Colonic mucosa (tissue), 4 donors: ENCODE results near the gene ELF4. TPM values are rescaled to one million over a fixed set of nuclear protein-coding genes. Genes with fewer than 3 reads are reported as not detected.

Experiments used
- DNase-seq: peaks from one replicate; pipeline ENCODE4 v3.0.0-alpha.2; 2020
- H3K27ac ChIP-seq: fragments of 200-600 bp; one replicate; pipeline ENCODE4 v1.8.0; 2021
- H3K27me3 ChIP-seq: fragments of 200-600 bp; one replicate; pipeline ENCODE4 v1.8.0; 2021
- H3K36me3 ChIP-seq: fragments of 200-600 bp; one replicate; pipeline ENCODE4 v1.8.0; 2021
- H3K4me1 ChIP-seq: fragments of 200-600 bp; one replicate; pipeline ENCODE4 v1.8.0; 2021; ENCODE audit warnings: mild to moderate bottlenecking
- H3K4me3 ChIP-seq: fragments of 200-600 bp; one replicate; pipeline ENCODE4 v1.8.0; 2021
- H3K9ac ChIP-seq, 2 donors: one replicate each; pipeline ENCODE4 v1.7.0; 2013; ENCODE audit warnings: control low read depth in 2 of 2, low read depth in 2 of 2, low read length in 2 of 2
- H3K9me3 ChIP-seq: fragments of 200-600 bp; one replicate; pipeline ENCODE4 v1.8.0; 2021
- CTCF ChIP-seq: fragments of 200-600 bp; IDR thresholded peaks from one replicate; pipeline ENCODE4 v1.8.0; 2022; ENCODE audit warnings: antibody characterized with exemption, mild to moderate bottlenecking
- intact Hi-C: fragments of 100-400 bp; cut with DNase I; formaldehyde crosslinking; loops from one replicate; pipeline ENCODE4 v1.14.1; 2022
- total RNA-seq, 2 donors: library from RNA; stranded (reverse); fragmentation: NEBNext Ultra II Directional in 1 of 2; extraction: Animal tissue kit (Norgen Biotek cat#: 25700) in 1 of 2; gene quantifications; one replicate each; pipeline ENCODE4 v1.2.1, GENCODE V29; 2021
- donor health status: healthy.
- donor health status: DM: no; HTN: no; CAD: no.
- donor health status: DM: no; HTN: no; CAD: no.

Gene ELF4
- total RNA-seq, 2 donors from 2014 or later: 30.6 to 42.4 TPM

GRCh38 chrX:130086447-130087206 lies 23.7 kb downstream of the ELF4 start:
- Histone ChIP-seq H3K9ac (peak overlapping the region; percentile 31 to 34), H3K4me1 (no peaks in the 10 kb centered on the region), H3K9me3 (no peaks in the 10 kb centered on the region), H3K36me3 (no peaks in the 10 kb centered on the region), H3K27me3 (no peaks in the 10 kb centered on the region), H3K27ac (peak overlapping the region; percentile 47), H3K4me3 (no peak overlapping the region)
- no peak for TF ChIP-seq CTCF
- no peak for DNase-seq
- intact Hi-C loops: no loop called here

- no peak overlapping the region for H3K9ac ChIP-seq
- H3K27me3 ChIP-seq: no peaks in the 10 kb centered on the region
- no peaks in the 10 kb centered on the region for H3K9me3 ChIP-seq
- H3K27ac ChIP-seq: peak overlapping the region; percentile 47
- H3K4me3 ChIP-seq: no peak overlapping the region
- no peaks in the 10 kb centered on the region for H3K4me1 ChIP-seq
- intact Hi-C loops: no loop called here
- DNase-seq: no peak
- no peak for TF ChIP-seq CTCF
- H3K36me3 ChIP-seq: no peaks in the 10 kb centered on the region
Measured at GRCh38 chrX:130085551-130086446, 24.5 kb downstream of the ELF4 start.

GRCh38 chrX:130084631-130085237 lies 25.6 kb downstream of the ELF4 start:
- H3K9me3 ChIP-seq: no peaks in the 10 kb centered on the region
- no peaks in the 10 kb centered on the region for H3K27me3 ChIP-seq
- no peak for DNase-seq
- no peaks in the 10 kb centered on the region for H3K36me3 ChIP-seq
- no peaks in the 10 kb centered on the region for H3K4me1 ChIP-seq
- H3K4me3 ChIP-seq: no peak overlapping the region
- no peak for TF ChIP-seq CTCF
- H3K9ac ChIP-seq: no peak overlapping the region
- H3K27ac ChIP-seq: peak overlapping the region; percentile 5
- intact Hi-C loops: loop anchor here (5.0 kb wide), 2 partner anchors 33 to 108 kb away; no protein-coding TSS in a partner anchor

GRCh38 chrX:130083656-130084382 lies 26.5 kb downstream of the ELF4 start:
- Histone ChIP-seq H3K9ac (no peak overlapping the region), H3K9me3 (no peaks in the 10 kb centered on the region), H3K4me3 (no peak overlapping the region), H3K4me1 (no peaks in the 10 kb centered on the region), H3K27ac (peak overlapping the region; percentile 5), H3K27me3 (no peaks in the 10 kb centered on the region), H3K36me3 (no peaks in the 10 kb centered on the region)
- no peak for DNase-seq
- intact Hi-C loops: loop anchor here (5.0 kb wide), 2 partner anchors 33 to 108 kb away; no protein-coding TSS in a partner anchor
- TF ChIP-seq CTCF: no peak

- H3K27ac ChIP-seq: no peak overlapping the region
- H3K9me3 ChIP-seq: no peaks in the 10 kb centered on the region
- no peak overlapping the region for H3K4me3 ChIP-seq
- TF ChIP-seq CTCF: no peak
- no peaks in the 10 kb centered on the region for H3K27me3 ChIP-seq
- H3K9ac ChIP-seq: no peak overlapping the region
- no peak for DNase-seq
- H3K36me3 ChIP-seq: no peaks in the 10 kb centered on the region
- intact Hi-C loops: loop anchor here (5.0 kb wide), 2 partner anchors 34 to 109 kb away; no protein-coding TSS in a partner anchor
- no peaks in the 10 kb centered on the region for H3K4me1 ChIP-seq
Measured at GRCh38 chrX:130083107-130083490, 27.2 kb downstream of the ELF4 start.
